Liver (tissue), 9 donors: ENCODE data around the gene RTBDN. TPM values are rescaled to one million over a fixed set of nuclear protein-coding genes. Genes with fewer than 3 reads are reported as not detected.

Experiments used
- DNase-seq: peaks from one replicate; pipeline ENCODE4 v3.0.0-alpha.2; 2017; ENCODE audit warnings: low spot score
- H3K27ac ChIP-seq, 2 donors: one replicate each; pipeline ENCODE4 v1.7.0; 2013; ENCODE audit warnings: inconsistent platforms in 2 of 2, low read length in 2 of 2, control low read depth in 1 of 2, low read depth in 1 of 2, mild to moderate bottlenecking in 1 of 2
- H3K27me3 ChIP-seq, 4 donors: one replicate each; pipeline versions ENCODE4 v1.6.1 to v1.7.0; 2013; ENCODE audit warnings: low read length in 3 of 4, inconsistent platforms in 1 of 4, mild to moderate bottlenecking in 1 of 4, moderate library complexity in 1 of 4; ENCODE audit not compliant: control insufficient read depth in 4 of 4, insufficient read depth in 4 of 4
- H3K36me3 ChIP-seq, 4 donors: one replicate each; pipeline versions ENCODE4 v1.6.1 to v1.7.0; 2013; ENCODE audit warnings: low read length in 3 of 4, mild to moderate bottlenecking in 3 of 4, low read depth in 1 of 4, moderate library complexity in 1 of 4; ENCODE audit not compliant: control insufficient read depth in 4 of 4, insufficient read depth in 3 of 4
- H3K4me1 ChIP-seq, 4 donors: one replicate each; pipeline versions ENCODE4 v1.6.1 to v1.7.0; 2013; ENCODE audit warnings: low read length in 3 of 4, mild to moderate bottlenecking in 3 of 4, moderate library complexity in 1 of 4; ENCODE audit not compliant: control insufficient read depth in 4 of 4, insufficient read depth in 4 of 4
- H3K4me3 ChIP-seq, 3 donors: one replicate each; pipeline versions ENCODE4 v1.6.1 to v1.7.0; 2013; ENCODE audit warnings: low read length in 3 of 3, control low read depth in 1 of 3, low read depth in 1 of 3, mild to moderate bottlenecking in 1 of 3
- H3K9ac ChIP-seq, 2 donors: one replicate each; pipeline ENCODE4 v1.7.0; 2013; ENCODE audit warnings: low read length in 2 of 2, mild to moderate bottlenecking in 2 of 2, moderate library complexity in 2 of 2, control low read depth in 1 of 2, low read depth in 1 of 2
- H3K9me3 ChIP-seq, 4 donors: one replicate each; pipeline versions ENCODE4 v1.6.1 to v1.7.0; 2013; ENCODE audit warnings: low read length in 3 of 4; ENCODE audit not compliant: control insufficient read depth in 4 of 4
- ATF3 ChIP-seq: IDR thresholded peaks from 2 replicates; pipeline ENCODE4 v1.6.1; 2016; ENCODE audit warnings: antibody characterized with exemption
- EGR1 ChIP-seq, 2 donors: IDR thresholded peaks; 2 replicates each; pipeline ENCODE4 v1.6.1; 2016 to 2018; ENCODE audit warnings: antibody characterized with exemption in 2 of 2, low read depth in 2 of 2
- FOXA1 ChIP-seq: IDR thresholded peaks from 2 replicates; pipeline ENCODE4 v1.6.1; 2016; ENCODE audit warnings: antibody characterized with exemption
- FOXA2 ChIP-seq: IDR thresholded peaks from 2 replicates; pipeline ENCODE4 v1.6.1; 2016; ENCODE audit warnings: antibody characterized with exemption
- GABPA ChIP-seq, 2 donors: IDR thresholded peaks in 1 of 2; conservative IDR thresholded peaks in 1 of 2; 2 replicates each; pipeline ENCODE4 v1.6.1; 2016; ENCODE audit warnings: antibody characterized with exemption in 2 of 2, mild to moderate bottlenecking in 1 of 2, moderate library complexity in 1 of 2
- HNF4A ChIP-seq, 2 donors: conservative IDR thresholded peaks; 2 replicates each; pipeline ENCODE4 v1.6.1; 2016; ENCODE audit warnings: antibody characterized with exemption in 2 of 2, mild to moderate bottlenecking in 2 of 2
- HNF4G ChIP-seq: IDR thresholded peaks from 2 replicates; pipeline ENCODE4 v1.6.1; 2016; ENCODE audit warnings: antibody characterized with exemption
- JUND ChIP-seq, 2 donors: IDR thresholded peaks; 2 replicates each; pipeline ENCODE4 v1.6.1; 2016; ENCODE audit warnings: antibody characterized with exemption in 2 of 2
- NR2F2 ChIP-seq: IDR thresholded peaks from 2 replicates; pipeline ENCODE4 v1.6.1; 2016; ENCODE audit warnings: antibody characterized with exemption
- RAD21 ChIP-seq, 2 donors: IDR thresholded peaks; 2 replicates each; pipeline ENCODE4 v1.6.1; 2016; ENCODE audit warnings: antibody characterized with exemption in 2 of 2, mild to moderate bottlenecking in 2 of 2
- RXRA ChIP-seq, 2 donors: IDR thresholded peaks; 2 replicates each; pipeline ENCODE4 v1.6.1; 2017 to 2018; ENCODE audit warnings: antibody characterized with exemption in 2 of 2, mild to moderate bottlenecking in 1 of 2
- SP1 ChIP-seq: IDR thresholded peaks from 2 replicates; pipeline ENCODE4 v1.6.1; 2018; ENCODE audit warnings: antibody characterized with exemption, mild to moderate bottlenecking
- TAF1 ChIP-seq: conservative IDR thresholded peaks from 2 replicates; pipeline ENCODE4 v1.6.1; 2016; ENCODE audit warnings: antibody characterized with exemption, mild to moderate bottlenecking
- YY1 ChIP-seq: IDR thresholded peaks from 2 replicates; pipeline ENCODE4 v1.6.1; 2016; ENCODE audit warnings: antibody characterized with exemption, mild to moderate bottlenecking
- WGBS: extraction: QIAGEN DNeasy Blood & Tissue Kit; methylation state at CpG from one replicate; pipeline ENCODE4 v1.1.7; 2013; 5-methylcytosine and 5-hydroxymethylcytosine counted together
- polyA plus RNA-seq, 2 donors: library from polyadenylated mRNA; stranded (reverse) in 1 of 2; unstranded in 1 of 2; fragments of 200-250 nt in 1 of 2; fragments of >200 nt in 1 of 2; fragmentation: Nextera tagmentation in 1 of 2; extraction: Ambion mirVana in 1 of 2; gene quantifications; one replicate each; pipeline versions ENCODE4 v1.2.1 to v1.2.3, GENCODE V29; 2013 to 2015
- total RNA-seq, 2 donors: library from RNA; depleted of rRNA; stranded (reverse); fragments of >200 nt; gene quantifications; one replicate each; pipeline ENCODE4 v1.2.3, GENCODE V29; 2014
- TF ChIP-seq, protein P1 (sequence below): fragments of 150-350 bp; IDR thresholded peaks from 2 replicates; pipeline ENCODE4 v1.5.1; 2017; ENCODE audit warnings: improper control_type of control experiment, low read depth, low read length; ENCODE audit not compliant: missing input control
- TF ChIP-seq, protein P2 (sequence below): IDR thresholded peaks from 2 replicates; pipeline ENCODE4 v1.6.1; 2016; ENCODE audit warnings: antibody characterized with exemption
- TF ChIP-seq, protein P3 (sequence below): IDR thresholded peaks from 2 replicates; pipeline ENCODE4 v1.6.1; 2016; ENCODE audit warnings: antibody characterized with exemption
- TF ChIP-seq, protein P4 (sequence below): IDR thresholded peaks from 2 replicates; pipeline ENCODE4 v1.6.1; 2016; ENCODE audit warnings: antibody characterized with exemption, mild to moderate bottlenecking
- donor health status: healthy.
- donor health status: healthy.
- donor health status: healthy.
- donor health status: healthy.
- donor health status: healthy.

The RTBDN gene
- total and polyA plus RNA-seq, 4 donors = not detected

DNA sequence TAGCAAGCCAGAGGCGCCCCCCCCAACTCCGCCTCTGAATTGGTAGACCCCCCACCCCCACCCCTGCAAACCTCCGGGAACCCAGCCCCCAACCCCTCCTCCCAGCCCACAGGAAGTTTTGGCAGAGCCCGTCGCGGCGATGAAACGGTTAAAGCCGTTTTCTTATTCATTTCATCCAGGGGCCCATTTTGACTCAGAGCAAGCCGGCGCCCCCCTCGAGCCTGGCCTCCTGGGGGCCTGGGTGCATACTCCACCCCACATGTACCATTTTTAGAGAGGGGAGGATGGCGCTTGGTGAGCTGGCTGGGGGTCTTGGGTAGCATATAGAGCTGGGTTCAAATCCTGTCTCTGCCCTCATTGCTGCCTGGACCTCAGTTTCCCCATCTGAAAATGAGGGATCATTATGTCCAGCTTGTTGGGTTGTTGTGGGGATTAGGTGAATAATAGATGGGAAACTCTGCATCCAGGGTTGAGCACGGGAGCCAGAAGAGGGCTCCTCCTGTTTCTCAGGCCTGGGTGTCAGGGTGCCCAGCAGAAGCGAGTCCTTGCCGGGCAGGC lies 51.0 kb downstream of the RTBDN start:
- Histone ChIP-seq H3K9ac (no peak overlapping the region), H3K4me3 (peak overlapping the region in 1 of 3 donors; percentile 41), H3K36me3 (no peaks in the 10 kb centered on the region), H3K27me3 (no peaks in the 10 kb centered on the region), H3K9me3 (no peaks in the 10 kb centered on the region), H3K27ac (peak overlapping the region; percentile 67 to 86), H3K4me1 (peaks cover 17 to 43% (median 22%) of the 10 kb centered on the region in 4 donors)
- WGBS = 26% methylated on average over 16 of the region's 16 CpGs
- TF ChIP-seq ATF3 = no peak
- TF ChIP-seq FOXA2 = no peak
- TF ChIP-seq, protein P1, sequence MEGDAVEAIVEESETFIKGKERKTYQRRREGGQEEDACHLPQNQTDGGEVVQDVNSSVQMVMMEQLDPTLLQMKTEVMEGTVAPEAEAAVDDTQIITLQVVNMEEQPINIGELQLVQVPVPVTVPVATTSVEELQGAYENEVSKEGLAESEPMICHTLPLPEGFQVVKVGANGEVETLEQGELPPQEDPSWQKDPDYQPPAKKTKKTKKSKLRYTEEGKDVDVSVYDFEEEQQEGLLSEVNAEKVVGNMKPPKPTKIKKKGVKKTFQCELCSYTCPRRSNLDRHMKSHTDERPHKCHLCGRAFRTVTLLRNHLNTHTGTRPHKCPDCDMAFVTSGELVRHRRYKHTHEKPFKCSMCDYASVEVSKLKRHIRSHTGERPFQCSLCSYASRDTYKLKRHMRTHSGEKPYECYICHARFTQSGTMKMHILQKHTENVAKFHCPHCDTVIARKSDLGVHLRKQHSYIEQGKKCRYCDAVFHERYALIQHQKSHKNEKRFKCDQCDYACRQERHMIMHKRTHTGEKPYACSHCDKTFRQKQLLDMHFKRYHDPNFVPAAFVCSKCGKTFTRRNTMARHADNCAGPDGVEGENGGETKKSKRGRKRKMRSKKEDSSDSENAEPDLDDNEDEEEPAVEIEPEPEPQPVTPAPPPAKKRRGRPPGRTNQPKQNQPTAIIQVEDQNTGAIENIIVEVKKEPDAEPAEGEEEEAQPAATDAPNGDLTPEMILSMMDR = no peak
- no peak for TF ChIP-seq JUND (IDR thresholded peaks at IDR 0.05)
- TF ChIP-seq, protein P2, sequence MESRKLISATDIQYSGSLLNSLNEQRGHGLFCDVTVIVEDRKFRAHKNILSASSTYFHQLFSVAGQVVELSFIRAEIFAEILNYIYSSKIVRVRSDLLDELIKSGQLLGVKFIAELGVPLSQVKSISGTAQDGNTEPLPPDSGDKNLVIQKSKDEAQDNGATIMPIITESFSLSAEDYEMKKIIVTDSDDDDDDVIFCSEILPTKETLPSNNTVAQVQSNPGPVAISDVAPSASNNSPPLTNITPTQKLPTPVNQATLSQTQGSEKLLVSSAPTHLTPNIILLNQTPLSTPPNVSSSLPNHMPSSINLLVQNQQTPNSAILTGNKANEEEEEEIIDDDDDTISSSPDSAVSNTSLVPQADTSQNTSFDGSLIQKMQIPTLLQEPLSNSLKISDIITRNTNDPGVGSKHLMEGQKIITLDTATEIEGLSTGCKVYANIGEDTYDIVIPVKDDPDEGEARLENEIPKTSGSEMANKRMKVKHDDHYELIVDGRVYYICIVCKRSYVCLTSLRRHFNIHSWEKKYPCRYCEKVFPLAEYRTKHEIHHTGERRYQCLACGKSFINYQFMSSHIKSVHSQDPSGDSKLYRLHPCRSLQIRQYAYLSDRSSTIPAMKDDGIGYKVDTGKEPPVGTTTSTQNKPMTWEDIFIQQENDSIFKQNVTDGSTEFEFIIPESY = no peak
- TF ChIP-seq SP1 = no peak
- TF ChIP-seq RXRA (IDR thresholded peaks at IDR 0.05) = no peak
- TF ChIP-seq, protein P3, sequence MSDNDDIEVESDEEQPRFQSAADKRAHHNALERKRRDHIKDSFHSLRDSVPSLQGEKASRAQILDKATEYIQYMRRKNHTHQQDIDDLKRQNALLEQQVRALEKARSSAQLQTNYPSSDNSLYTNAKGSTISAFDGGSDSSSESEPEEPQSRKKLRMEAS = no peak
- TF ChIP-seq TAF1 = no peak
- no peak for TF ChIP-seq RAD21 (IDR thresholded peaks at IDR 0.05)
- TF ChIP-seq NR2F2 = no peak
- no peak for TF ChIP-seq HNF4A (conservative IDR thresholded peaks at IDR 0.05)
- TF ChIP-seq FOXA1 = no peak
- no peak for TF ChIP-seq GABPA (IDR thresholded peaks at IDR 0.05 in 1 of 2, conservative IDR thresholded peaks at IDR 0.05 in 1 of 2)
- DNase-seq = no peak

- H3K4me3 ChIP-seq = peak overlapping the region; percentile 8 to 41 (median 25)
- peak; percentile 82 for DNase-seq
- H3K27me3 ChIP-seq = no peaks in the 10 kb centered on the region
- H3K4me1 ChIP-seq = peaks cover 12 to 44% (median 23%) of the 10 kb centered on the region in 4 donors
- TF ChIP-seq FOXA2 (no peak), ATF3 (no peak), RAD21 (IDR thresholded peaks at IDR 0.05) (no peak), EGR1 (IDR thresholded peaks at IDR 0.05; ENCODE audit: low read depth in 2 of 2) (peak; percentile 73 to 97), GABPA (IDR thresholded peaks at IDR 0.05 in 1 of 2, conservative IDR thresholded peaks at IDR 0.05 in 1 of 2) (peak in 1 of 2 donors; percentile 18), SP1 (no peak), HNF4G (no peak), YY1 (no peak), HNF4A (conservative IDR thresholded peaks at IDR 0.05) (no peak), NR2F2 (no peak), FOXA1 (no peak), RXRA (IDR thresholded peaks at IDR 0.05) (no peak), JUND (IDR thresholded peaks at IDR 0.05) (peak in 1 of 2 donors; percentile 48), TAF1 (no peak)
- TF ChIP-seq, protein P1 = no peak
- TF ChIP-seq, protein P3 = no peak
- TF ChIP-seq, protein P4, sequence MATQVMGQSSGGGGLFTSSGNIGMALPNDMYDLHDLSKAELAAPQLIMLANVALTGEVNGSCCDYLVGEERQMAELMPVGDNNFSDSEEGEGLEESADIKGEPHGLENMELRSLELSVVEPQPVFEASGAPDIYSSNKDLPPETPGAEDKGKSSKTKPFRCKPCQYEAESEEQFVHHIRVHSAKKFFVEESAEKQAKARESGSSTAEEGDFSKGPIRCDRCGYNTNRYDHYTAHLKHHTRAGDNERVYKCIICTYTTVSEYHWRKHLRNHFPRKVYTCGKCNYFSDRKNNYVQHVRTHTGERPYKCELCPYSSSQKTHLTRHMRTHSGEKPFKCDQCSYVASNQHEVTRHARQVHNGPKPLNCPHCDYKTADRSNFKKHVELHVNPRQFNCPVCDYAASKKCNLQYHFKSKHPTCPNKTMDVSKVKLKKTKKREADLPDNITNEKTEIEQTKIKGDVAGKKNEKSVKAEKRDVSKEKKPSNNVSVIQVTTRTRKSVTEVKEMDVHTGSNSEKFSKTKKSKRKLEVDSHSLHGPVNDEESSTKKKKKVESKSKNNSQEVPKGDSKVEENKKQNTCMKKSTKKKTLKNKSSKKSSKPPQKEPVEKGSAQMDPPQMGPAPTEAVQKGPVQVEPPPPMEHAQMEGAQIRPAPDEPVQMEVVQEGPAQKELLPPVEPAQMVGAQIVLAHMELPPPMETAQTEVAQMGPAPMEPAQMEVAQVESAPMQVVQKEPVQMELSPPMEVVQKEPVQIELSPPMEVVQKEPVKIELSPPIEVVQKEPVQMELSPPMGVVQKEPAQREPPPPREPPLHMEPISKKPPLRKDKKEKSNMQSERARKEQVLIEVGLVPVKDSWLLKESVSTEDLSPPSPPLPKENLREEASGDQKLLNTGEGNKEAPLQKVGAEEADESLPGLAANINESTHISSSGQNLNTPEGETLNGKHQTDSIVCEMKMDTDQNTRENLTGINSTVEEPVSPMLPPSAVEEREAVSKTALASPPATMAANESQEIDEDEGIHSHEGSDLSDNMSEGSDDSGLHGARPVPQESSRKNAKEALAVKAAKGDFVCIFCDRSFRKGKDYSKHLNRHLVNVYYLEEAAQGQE = no peak
- H3K9ac ChIP-seq = no peak overlapping the region
- H3K27ac ChIP-seq = peak overlapping the region; percentile 67 to 86
- no peaks in the 10 kb centered on the region for H3K36me3 ChIP-seq
- no peaks in the 10 kb centered on the region for H3K9me3 ChIP-seq
- 1% methylated on average over 88 of the region's 88 CpGs for WGBS
Measured at GRCh38 chr19:12782424-12783290, 51.7 kb downstream of the RTBDN start.
